ENCODE measurements around the gene PIK3CA.

- TF ChIP-seq POLR2A (IDR thresholded peaks at IDR 0.05; ENCODE audit: low read depth, low read length) (no peak), POLR2AphosphoS5 (IDR thresholded peaks at IDR 0.05; ENCODE audit: low read depth, low read length) (no peak), TAF1 (IDR thresholded peaks at IDR 0.05; ENCODE audit: low read depth, low read length) (no peak), PAX5 (IDR thresholded peaks at IDR 0.05; ENCODE audit: insufficient read depth, low read length, severe bottlenecking) (no peak)
These were observed 102.8 kb downstream of the PIK3CA start, which contains the start of gene KCNMB3 for GRCh38 chr3:179250803-179251476.

All from GM12891 (cell line).